Uterus (tissue), 4 donors: ENCODE results near the gene PLCH2. TPM values are rescaled to one million over a fixed set of nuclear protein-coding genes. Genes with fewer than 3 reads are reported as not detected.

ENCODE experiments used
- DNase-seq, 2 donors: peaks; one replicate each; pipeline ENCODE4 v3.0.0-alpha.2; 2019 to 2020
- H3K27ac ChIP-seq, 2 donors: fragments of 200-600 bp; sonication (generic); 1 replicate in 1 of 2; 2 replicates in 1 of 2; pipeline ENCODE4 v1.5.1; 2016 to 2018
- H3K27me3 ChIP-seq, 2 donors: fragments of 200-600 bp; sonication (generic); one replicate each; pipeline ENCODE4 v1.5.1; 2018 to 2019; ENCODE audit warnings: control low read depth in 1 of 2
- H3K36me3 ChIP-seq, 2 donors: fragments of 200-600 bp; sonication (generic); one replicate each; pipeline ENCODE4 v1.5.1; 2019; ENCODE audit warnings: control low read depth in 1 of 2
- H3K4me1 ChIP-seq, 2 donors: fragments of 200-600 bp; sonication (generic); one replicate each; pipeline ENCODE4 v1.5.1; 2018 to 2019; ENCODE audit warnings: control low read depth in 1 of 2
- H3K4me3 ChIP-seq, 2 donors: fragments of 200-600 bp; sonication (generic); 1 replicate in 1 of 2; 2 replicates in 1 of 2; pipeline ENCODE4 v1.5.1; 2018 to 2019; ENCODE audit warnings: mild to moderate bottlenecking in 1 of 2
- H3K9me3 ChIP-seq, 2 donors: fragments of 200-600 bp; sonication (generic); one replicate each; pipeline ENCODE4 v1.5.1; 2019; ENCODE audit warnings: control low read depth in 1 of 2
- CTCF ChIP-seq, 4 experiments: fragments of 200-600 bp in 2 of 4; fragments of 450-650 bp in 2 of 4; sonication (generic) in 2 of 4; IDR thresholded peaks; one replicate each; pipeline ENCODE4 v1.5.1; 2016 to 2019; ENCODE audit warnings: antibody characterized with exemption in 4 of 4, mild to moderate bottlenecking in 2 of 4, moderate library complexity in 1 of 4
- POLR2A ChIP-seq, 2 donors: fragments of 450-650 bp; IDR thresholded peaks; one replicate each; pipeline ENCODE4 v1.6.1; 2016; ENCODE audit warnings: antibody characterized with exemption in 2 of 2, mild to moderate bottlenecking in 1 of 2, moderate library complexity in 1 of 2
- intact Hi-C: fragments of 100-400 bp; cut with DNase I; formaldehyde crosslinking; loops from one replicate; pipeline ENCODE4 v1.15.1; 2023; ENCODE audit warnings: low total_unique reads
- total RNA-seq, 4 donors: library from RNA; depleted of rRNA in 3 of 4; stranded (reverse); fragments of >200 nt in 3 of 4; gene quantifications; one replicate each; pipeline versions ENCODE4 v1.1.0 to v1.2.4, GENCODE V29; 2014 to 2023
- donor health status: DM: yes; HTN: yes; CAD: no.

Gene PLCH2
- total RNA-seq, 4 donors from 2014 or later, result 0.21 to 3.0 TPM; not detected in 2

DNA sequence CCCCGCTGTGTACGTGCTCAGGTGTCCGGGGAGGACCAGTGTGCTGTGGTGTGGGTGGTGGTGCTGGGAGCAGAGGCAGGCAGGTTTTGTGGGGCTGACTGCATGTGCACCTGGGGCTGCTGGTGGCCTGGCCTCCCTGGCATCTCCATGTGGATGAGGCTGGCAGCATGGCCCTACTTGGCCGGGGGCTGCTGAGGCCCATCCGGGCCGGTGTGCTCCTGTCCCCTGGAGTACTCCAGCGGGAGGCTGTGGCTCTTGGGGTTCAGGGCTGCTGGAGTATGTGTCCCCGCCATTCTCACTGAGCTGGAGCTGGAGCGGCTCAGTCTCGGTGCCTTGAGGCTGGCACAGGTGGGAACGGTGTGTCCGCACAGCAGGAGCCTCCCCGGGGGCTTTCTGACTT, 42.9 kb upstream of the PLCH2 start:
- Histone ChIP-seq H3K4me3 (no peak overlapping the region), H3K27ac (no peak overlapping the region), H3K4me1 (no peaks in the 10 kb centered on the region), H3K9me3 (no peaks in the 10 kb centered on the region), H3K27me3 (no peaks in the 10 kb centered on the region), H3K36me3 (no peaks in the 10 kb centered on the region)
- intact Hi-C loops, result no loop called here
- no peak for DNase-seq
- no peak for TF ChIP-seq POLR2A (IDR thresholded peaks at IDR 0.05)

DNA sequence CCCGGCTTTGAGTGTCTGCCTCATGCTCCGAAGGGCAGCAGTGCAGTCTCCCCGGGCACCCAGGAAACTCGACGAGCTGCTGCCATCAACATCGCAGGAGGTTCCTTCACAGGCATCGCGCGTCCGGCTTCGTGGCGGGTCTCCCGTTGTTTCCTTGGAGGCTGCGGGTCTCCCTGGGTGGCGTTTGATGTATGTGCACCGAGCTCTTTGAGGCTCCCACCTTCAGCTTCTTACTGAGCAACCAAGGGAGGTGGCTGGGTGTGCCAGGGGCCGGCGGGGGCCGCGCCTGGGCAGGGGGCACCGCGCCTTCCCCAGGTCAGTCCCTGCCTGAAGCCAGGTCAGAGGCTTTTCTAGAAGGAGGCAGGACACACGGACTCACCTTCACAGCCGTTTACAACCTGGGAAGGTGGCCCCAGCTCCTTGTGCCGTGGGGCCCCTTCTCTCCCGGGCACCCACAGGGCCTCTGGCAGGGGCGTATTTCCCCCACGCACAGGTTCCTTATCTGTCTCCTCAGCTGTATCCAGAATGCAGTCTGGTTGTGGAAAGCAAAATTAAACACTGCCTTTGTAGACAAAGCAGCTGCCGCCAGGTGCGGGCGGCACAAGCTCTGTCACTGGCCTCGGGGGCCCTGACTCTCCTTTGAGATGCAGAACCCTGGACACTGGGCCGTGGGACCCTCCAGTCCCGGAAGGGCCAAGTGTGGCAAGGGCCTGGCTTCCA, 42.0 kb upstream of the PLCH2 start:
- Histone ChIP-seq H3K36me3 (no peaks in the 10 kb centered on the region), H3K27me3 (no peaks in the 10 kb centered on the region), H3K4me1 (no peaks in the 10 kb centered on the region), H3K4me3 (no peak overlapping the region), H3K27ac (no peak overlapping the region), H3K9me3 (no peaks in the 10 kb centered on the region)
- TF ChIP-seq POLR2A (IDR thresholded peaks at IDR 0.05) (no peak), CTCF (IDR thresholded peaks at IDR 0.05) (no peak)
- no peak for DNase-seq
- intact Hi-C loops, result no loop called here

DNA sequence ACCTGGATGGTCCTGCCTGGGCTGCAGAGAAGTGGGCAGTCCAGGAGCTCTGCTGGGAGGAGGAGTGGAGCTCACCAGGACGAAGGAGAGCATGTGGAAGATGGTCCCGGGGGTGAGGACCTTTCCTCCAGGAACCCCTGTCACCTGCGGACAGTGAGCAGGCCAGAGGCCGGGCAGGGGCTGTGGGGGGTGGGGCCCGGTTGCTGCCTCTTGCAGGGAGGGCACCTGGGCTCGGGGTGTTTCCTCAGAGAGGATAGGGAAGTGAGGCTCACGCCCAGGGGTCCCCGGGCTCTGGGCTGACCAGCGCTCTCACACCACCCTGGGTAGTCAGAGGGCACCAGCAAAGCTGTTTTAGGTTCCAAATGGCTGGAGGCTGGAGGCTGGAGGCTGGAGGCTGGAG, 41.0 kb upstream of the PLCH2 start:
- TF ChIP-seq CTCF (IDR thresholded peaks at IDR 0.05), result no peak
- no peak overlapping the region for H3K4me3 ChIP-seq
- intact Hi-C loops, result no loop called here
- no peaks in the 10 kb centered on the region for H3K27me3 ChIP-seq
- H3K36me3 ChIP-seq, result no peaks in the 10 kb centered on the region
- no peak for DNase-seq
- H3K4me1 ChIP-seq, result no peaks in the 10 kb centered on the region
- no peaks in the 10 kb centered on the region for H3K9me3 ChIP-seq
- no peak overlapping the region for H3K27ac ChIP-seq

DNA sequence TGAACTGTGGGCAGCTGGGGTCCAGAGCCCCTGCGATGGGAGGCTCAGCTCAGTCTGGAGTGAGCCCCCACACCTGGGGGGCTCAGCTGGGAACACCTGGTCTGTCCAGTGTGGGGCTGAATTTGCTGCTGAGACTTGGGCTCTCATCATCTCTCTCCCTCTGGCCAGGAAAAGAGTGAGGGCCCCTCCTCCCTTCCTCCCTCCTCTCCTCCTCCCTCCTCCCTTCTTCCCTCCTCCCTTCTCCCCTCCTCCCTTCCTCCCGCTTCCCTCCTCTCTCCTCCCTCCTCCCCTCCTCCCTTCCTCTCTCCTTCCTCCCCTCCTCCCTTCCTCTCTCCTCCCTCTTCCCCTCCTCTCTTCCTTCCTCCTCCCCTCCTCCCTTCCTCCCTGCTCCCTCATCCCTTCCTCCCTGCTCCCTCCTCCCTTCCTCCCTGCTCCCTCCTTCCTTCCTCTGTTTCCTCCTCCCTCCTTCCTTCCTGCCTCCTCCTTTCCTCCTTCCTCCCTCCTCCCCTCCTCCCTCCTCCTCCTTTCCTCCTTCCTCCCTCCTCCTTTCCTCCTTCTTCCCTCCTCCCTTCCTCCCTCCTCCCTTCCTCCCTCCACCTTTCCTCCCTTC, 40.2 kb upstream of the PLCH2 start:
- intact Hi-C loops, result no loop called here
- Histone ChIP-seq H3K4me3 (no peak overlapping the region), H3K27me3 (no peaks in the 10 kb centered on the region), H3K9me3 (no peaks in the 10 kb centered on the region), H3K4me1 (no peaks in the 10 kb centered on the region), H3K36me3 (no peaks in the 10 kb centered on the region), H3K27ac (no peak overlapping the region)
- TF ChIP-seq CTCF (IDR thresholded peaks at IDR 0.05) (no peak), POLR2A (IDR thresholded peaks at IDR 0.05) (no peak)
- DNase-seq, result no peak

GRCh38 chr1:2436876-2437275, 39.2 kb upstream of the PLCH2 start:
- DNase-seq, result no peak

More at GRCh38 chr1:2436876-2437275, 39.2 kb upstream of the PLCH2 start:
- Histone ChIP-seq H3K4me3 (no peak overlapping the region), H3K27ac (no peak overlapping the region), H3K9me3 (no peaks in the 10 kb centered on the region), H3K27me3 (no peaks in the 10 kb centered on the region), H3K36me3 (no peaks in the 10 kb centered on the region), H3K4me1 (no peaks in the 10 kb centered on the region)
- intact Hi-C loops, result no loop called here
- no peak for TF ChIP-seq POLR2A (IDR thresholded peaks at IDR 0.05)
- TF ChIP-seq CTCF (IDR thresholded peaks at IDR 0.05), result no peak
